Thyroid gland (tissue), 4 donors: Measurements from ENCODE around the gene ANO6. TPM values are rescaled to one million over a fixed set of nuclear protein-coding genes. Genes with fewer than 3 reads are reported as not detected.

Experiments
- DNase-seq, 2 donors: peaks; one replicate each; pipeline ENCODE4 v3.0.0-alpha.2; 2019
- H3K27ac ChIP-seq, 3 donors: fragments of 200-600 bp; sonication (generic); 1 replicate in 2 of 3; 2 replicates in 1 of 3; pipeline ENCODE4 v1.5.1; 2016 to 2019; ENCODE audit warnings: mild to moderate bottlenecking in 1 of 3, moderate library complexity in 1 of 3
- H3K27me3 ChIP-seq: fragments of 200-600 bp; sonication (generic); one replicate; pipeline ENCODE4 v1.5.1; 2019
- H3K36me3 ChIP-seq, 2 donors: fragments of 200-600 bp; sonication (generic); one replicate each; pipeline ENCODE4 v1.5.1; 2016 to 2019
- H3K4me1 ChIP-seq, 2 donors: fragments of 200-600 bp; sonication (generic); one replicate each; pipeline ENCODE4 v1.5.1; 2017 to 2019
- H3K4me3 ChIP-seq, 3 donors: fragments of 200-600 bp; sonication (generic); replicated peaks in 1 of 3; 1 replicate in 2 of 3; 2 replicates in 1 of 3; pipeline ENCODE4 v1.5.1; 2016; ENCODE audit warnings: mild to moderate bottlenecking in 1 of 3
- H3K9me3 ChIP-seq: fragments of 200-600 bp; sonication (generic); one replicate; pipeline ENCODE4 v1.5.1; 2017
- CTCF ChIP-seq, 6 experiments: fragments of 200-600 bp in 3 of 6; fragments of 450-650 bp in 3 of 6; sonication (generic) in 3 of 6; IDR thresholded peaks; one replicate each; pipeline ENCODE4 v1.5.1; 2016 to 2019; ENCODE audit warnings: antibody characterized with exemption in 6 of 6, mild to moderate bottlenecking in 2 of 6, inconsistent platforms in 1 of 6, moderate library complexity in 1 of 6
- POLR2A ChIP-seq, 2 donors: fragments of 450-650 bp; IDR thresholded peaks; one replicate each; pipeline ENCODE4 v1.6.1; 2017; ENCODE audit warnings: antibody characterized with exemption in 2 of 2, mild to moderate bottlenecking in 2 of 2, moderate library complexity in 1 of 2
- WGBS, 2 donors: methylation state at CpG; one replicate each; pipeline ENCODE4 v1.1.5; 2017; 5-methylcytosine and 5-hydroxymethylcytosine counted together
- intact Hi-C: fragments of 100-400 bp; cut with DNase I; formaldehyde crosslinking; loops from one replicate; pipeline ENCODE4 v1.15.1; 2023
- total RNA-seq, 4 donors: library from RNA; depleted of rRNA; stranded (reverse); fragments of >200 nt; gene quantifications; one replicate each; pipeline ENCODE4 v1.2.3, GENCODE V29; 2016

ANO6 gene
- total RNA-seq, 4 donors from 2014 or later = 37.3 to 61.1 (median 48.1) TPM

GRCh38 chr12:45446013-45446412, 230.1 kb downstream of the ANO6 start:
- no peak for DNase-seq
- 67 to 83% methylated on average over 1 of the region's 1 CpG for whole genome bisulfite sequencing, 2 donors
- Histone ChIP-seq H3K36me3 (no peaks in the 10 kb centered on the region), H3K27ac (no peak overlapping the region), H3K27me3 (no peaks in the 10 kb centered on the region), H3K4me1 (no peaks in the 10 kb centered on the region), H3K4me3 (no peak overlapping the region), H3K9me3 (no peaks in the 10 kb centered on the region)
- TF ChIP-seq POLR2A (IDR thresholded peaks at IDR 0.05) (no peak), CTCF (IDR thresholded peaks at IDR 0.05) (no peak)
- intact Hi-C loops = no loop called here

DNA sequence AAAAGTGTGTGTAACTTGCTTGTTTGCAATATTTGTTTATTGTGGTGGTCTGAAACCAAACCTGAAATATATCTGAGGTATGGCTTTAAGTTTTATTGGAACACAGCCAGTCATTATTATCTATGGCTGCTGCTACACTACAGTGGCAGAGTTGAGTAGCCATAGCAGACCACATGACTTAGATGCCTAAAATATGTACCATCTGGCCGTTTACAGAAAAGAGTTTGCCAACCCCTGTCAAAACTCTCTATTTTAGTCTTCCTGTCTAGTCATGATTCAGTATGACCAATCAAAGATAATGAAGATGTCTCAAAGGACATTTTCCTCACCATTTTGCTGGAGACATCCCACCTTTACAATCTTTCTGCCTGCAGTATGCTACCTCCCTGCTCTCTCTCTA, 242.3 kb downstream of the ANO6 start:
- Histone ChIP-seq H3K27ac (no peak overlapping the region), H3K4me1 (no peaks in the 10 kb centered on the region), H3K9me3 (no peaks in the 10 kb centered on the region), H3K4me3 (no peak overlapping the region), H3K27me3 (no peaks in the 10 kb centered on the region), H3K36me3 (no peaks in the 10 kb centered on the region)
- no peak for TF ChIP-seq POLR2A (IDR thresholded peaks at IDR 0.05)
- no peak for TF ChIP-seq CTCF (IDR thresholded peaks at IDR 0.05)
- no peak for DNase-seq
- intact Hi-C loops = no loop called here
- 52 to 56% methylated on average over 1 of the region's 1 CpG for WGBS, 2 donors

- Histone ChIP-seq H3K27ac (no peak overlapping the region), H3K9me3 (no peaks in the 10 kb centered on the region), H3K4me3 (no peak overlapping the region), H3K4me1 (peaks cover 0 to 6% of the 10 kb centered on the region in 2 donors), H3K27me3 (no peaks in the 10 kb centered on the region), H3K36me3 (no peaks in the 10 kb centered on the region)
- TF ChIP-seq CTCF (IDR thresholded peaks at IDR 0.05) = no peak
- no peak for TF ChIP-seq POLR2A (IDR thresholded peaks at IDR 0.05)
- 73 to 79% methylated on average over 4 of the region's 4 CpGs for WGBS, 2 donors
- DNase-seq = no peak
- intact Hi-C loops = no loop called here
Measured at GRCh38 chr12:45458854-45459807, 243.2 kb downstream of the ANO6 start.

DNA sequence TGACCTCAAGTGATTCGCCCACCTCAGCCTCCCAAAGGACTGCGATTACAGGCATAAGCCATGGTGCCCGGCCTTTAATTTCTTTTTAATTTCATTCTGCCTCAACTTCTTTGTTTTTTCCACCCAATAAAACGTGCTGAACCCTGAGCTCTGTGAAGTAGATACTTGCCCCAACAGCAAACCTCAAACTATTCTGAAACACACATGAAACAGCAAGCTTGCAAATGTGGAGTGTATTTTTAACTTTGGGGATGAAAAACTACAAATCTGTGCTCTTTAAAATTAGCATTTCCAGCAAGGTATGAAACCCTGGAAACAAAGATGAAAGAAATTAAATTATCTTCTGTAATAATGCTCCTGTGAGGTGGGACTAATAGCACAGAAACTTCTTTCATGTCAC, 246.6 kb downstream of the ANO6 start:
- 91 to 94% methylated on average over 4 of the region's 4 CpGs for WGBS, 2 donors
- peaks cover 0 to 12% of the 10 kb centered on the region in 2 donors for H3K4me1 ChIP-seq
- no peaks in the 10 kb centered on the region for H3K27me3 ChIP-seq
- intact Hi-C loops = no loop called here
- no peak overlapping the region for H3K4me3 ChIP-seq
- DNase-seq = no peak
- no peaks in the 10 kb centered on the region for H3K9me3 ChIP-seq
- no peak overlapping the region for H3K27ac ChIP-seq
- TF ChIP-seq CTCF (IDR thresholded peaks at IDR 0.05) = no peak
- H3K36me3 ChIP-seq = no peaks in the 10 kb centered on the region

- 24 to 39% methylated on average over 4 of the region's 4 CpGs for WGBS, 2 donors
- Histone ChIP-seq H3K4me1 (peaks cover 0 to 12% of the 10 kb centered on the region in 2 donors), H3K9me3 (no peaks in the 10 kb centered on the region), H3K36me3 (no peaks in the 10 kb centered on the region), H3K4me3 (no peak overlapping the region), H3K27me3 (no peaks in the 10 kb centered on the region), H3K27ac (peak overlapping the region in 1 of 3 donors; percentile 18)
- intact Hi-C loops = no loop called here
- peak; percentile 45 to 56 for DNase-seq
- TF ChIP-seq CTCF (IDR thresholded peaks at IDR 0.05) (peak in 3 of 6 experiments; percentile 25 to 32 (median 27)), POLR2A (IDR thresholded peaks at IDR 0.05) (no peak)
Measured at GRCh38 chr12:45464699-45465098, 248.8 kb downstream of the ANO6 start.
